Measurements from ENCODE around the gene ANGPT4. TPM values are rescaled to one million over a fixed set of nuclear protein-coding genes. Genes with fewer than 3 reads are reported as not detected.

Gene ANGPT4
- total RNA-seq, 4 donors from 2014 or later = 0.04 to 0.15 (median 0.10) TPM; not detected in 1

DNA sequence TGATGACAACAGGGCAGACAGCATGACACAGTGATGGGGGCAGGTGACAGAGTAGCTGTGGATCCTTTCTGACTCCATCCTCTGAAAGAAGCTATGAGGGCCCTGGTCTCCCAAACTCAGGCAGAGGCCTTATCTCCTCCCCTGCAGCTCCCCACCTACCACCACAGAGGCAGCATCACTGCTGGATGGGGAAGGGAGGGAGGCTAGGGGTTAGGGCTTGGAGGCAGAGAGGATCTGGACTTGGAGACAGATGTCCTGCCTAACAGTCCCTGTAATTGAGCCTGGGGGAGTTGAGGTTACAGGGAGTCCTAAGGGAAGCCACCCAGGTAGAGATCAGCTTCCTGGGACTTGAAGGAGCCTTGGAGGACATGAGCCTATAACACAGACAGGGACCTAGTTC, 44.7 kb downstream of the ANGPT4 start:
- in situ Hi-C loops (cut with MboI; ENCODE audit: low sequenced_read_pairs in 4 of 4) = no loop called here
- Histone ChIP-seq H3K36me3 (no peaks in the 10 kb centered on the region), H3K27me3 (peaks cover 0 to 5% (median 4%) of the 10 kb centered on the region in 3 donors), H3K27ac (no peak overlapping the region), H3K4me3 (no peak overlapping the region), H3K9me3 (no peaks in the 10 kb centered on the region), H3K4me1 (no peaks in the 10 kb centered on the region)
- no peak for DNase-seq
- ATAC-seq = no peak
- intact Hi-C loops (cut with DNase I; ENCODE audit: low total_unique reads) = no loop called here
- no peak for TF ChIP-seq POLR2A (IDR thresholded peaks at IDR 0.05)
- TF ChIP-seq, protein P1, sequence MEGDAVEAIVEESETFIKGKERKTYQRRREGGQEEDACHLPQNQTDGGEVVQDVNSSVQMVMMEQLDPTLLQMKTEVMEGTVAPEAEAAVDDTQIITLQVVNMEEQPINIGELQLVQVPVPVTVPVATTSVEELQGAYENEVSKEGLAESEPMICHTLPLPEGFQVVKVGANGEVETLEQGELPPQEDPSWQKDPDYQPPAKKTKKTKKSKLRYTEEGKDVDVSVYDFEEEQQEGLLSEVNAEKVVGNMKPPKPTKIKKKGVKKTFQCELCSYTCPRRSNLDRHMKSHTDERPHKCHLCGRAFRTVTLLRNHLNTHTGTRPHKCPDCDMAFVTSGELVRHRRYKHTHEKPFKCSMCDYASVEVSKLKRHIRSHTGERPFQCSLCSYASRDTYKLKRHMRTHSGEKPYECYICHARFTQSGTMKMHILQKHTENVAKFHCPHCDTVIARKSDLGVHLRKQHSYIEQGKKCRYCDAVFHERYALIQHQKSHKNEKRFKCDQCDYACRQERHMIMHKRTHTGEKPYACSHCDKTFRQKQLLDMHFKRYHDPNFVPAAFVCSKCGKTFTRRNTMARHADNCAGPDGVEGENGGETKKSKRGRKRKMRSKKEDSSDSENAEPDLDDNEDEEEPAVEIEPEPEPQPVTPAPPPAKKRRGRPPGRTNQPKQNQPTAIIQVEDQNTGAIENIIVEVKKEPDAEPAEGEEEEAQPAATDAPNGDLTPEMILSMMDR (IDR thresholded peaks at IDR 0.05 in 4 of 5, conservative IDR thresholded peaks at IDR 0.05 in 1 of 5) = no peak

DNA sequence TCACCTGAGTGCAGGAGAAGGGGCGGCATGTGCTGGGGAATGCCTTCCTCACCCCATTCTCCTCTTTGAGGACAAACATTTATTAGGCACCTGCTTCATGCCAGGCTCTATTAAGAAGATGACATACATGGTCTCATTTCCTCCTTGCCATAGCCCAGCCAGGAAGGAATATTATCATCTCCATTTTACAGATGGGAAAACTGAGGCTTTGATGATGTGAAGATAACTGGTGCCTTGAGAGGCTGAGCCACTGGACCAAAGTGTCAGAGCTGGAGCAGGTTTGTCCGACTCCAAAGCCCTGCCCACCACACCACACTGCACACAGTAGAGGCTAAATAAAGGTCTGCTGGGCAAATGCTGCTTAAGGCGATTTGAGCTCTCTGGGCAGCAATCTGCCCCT, 45.4 kb downstream of the ANGPT4 start:
- TF ChIP-seq POLR2A (IDR thresholded peaks at IDR 0.05) = no peak
- TF ChIP-seq, protein P1 (IDR thresholded peaks at IDR 0.05 in 4 of 5, conservative IDR thresholded peaks at IDR 0.05 in 1 of 5) = no peak
- no peaks in the 10 kb centered on the region for H3K9me3 ChIP-seq
- peaks cover 0 to 5% (median 4%) of the 10 kb centered on the region in 3 donors for H3K27me3 ChIP-seq
- DNase-seq (no peak), ATAC-seq (no peak)
- no peak overlapping the region for H3K4me3 ChIP-seq
- intact Hi-C loops (cut with DNase I; ENCODE audit: low total_unique reads) = no loop called here
- no peaks in the 10 kb centered on the region for H3K36me3 ChIP-seq
- in situ Hi-C loops (cut with MboI; ENCODE audit: low sequenced_read_pairs in 4 of 4) = no loop called here
- no peaks in the 10 kb centered on the region for H3K4me1 ChIP-seq
- no peak overlapping the region for H3K27ac ChIP-seq

DNA sequence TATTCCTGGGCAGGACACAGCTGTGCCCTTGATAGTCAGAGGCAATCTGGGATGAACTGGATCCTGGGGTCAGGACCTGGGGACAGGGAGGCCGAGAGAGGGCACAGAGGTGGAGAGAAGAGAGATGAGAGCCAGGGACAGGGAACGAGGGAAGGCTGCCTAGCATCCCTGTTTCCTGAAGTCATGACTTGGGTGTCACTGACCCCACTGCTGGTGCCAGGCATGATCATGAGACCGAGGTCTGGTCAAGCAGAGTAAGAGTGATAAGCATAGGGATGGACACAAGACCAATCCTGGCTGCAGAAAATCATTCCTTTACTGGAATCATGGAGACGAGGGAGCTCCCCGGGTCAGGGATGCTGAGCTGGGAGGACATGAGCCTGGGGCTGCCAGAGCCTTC, 46.5 kb downstream of the ANGPT4 start:
- DNase-seq (no peak), ATAC-seq (no peak)
- no peaks in the 10 kb centered on the region for H3K36me3 ChIP-seq
- TF ChIP-seq, protein P1 (IDR thresholded peaks at IDR 0.05 in 4 of 5, conservative IDR thresholded peaks at IDR 0.05 in 1 of 5) = no peak
- TF ChIP-seq POLR2A (IDR thresholded peaks at IDR 0.05) = no peak
- H3K9me3 ChIP-seq = no peaks in the 10 kb centered on the region
- no peaks in the 10 kb centered on the region for H3K4me1 ChIP-seq
- in situ Hi-C loops (cut with MboI; ENCODE audit: low sequenced_read_pairs in 4 of 4) (no loop called here), intact Hi-C loops (cut with DNase I; ENCODE audit: low total_unique reads) (no loop called here)
- peaks cover 0 to 5% (median 4%) of the 10 kb centered on the region in 3 donors for H3K27me3 ChIP-seq
- H3K27ac ChIP-seq = no peak overlapping the region
- no peak overlapping the region for H3K4me3 ChIP-seq

DNA sequence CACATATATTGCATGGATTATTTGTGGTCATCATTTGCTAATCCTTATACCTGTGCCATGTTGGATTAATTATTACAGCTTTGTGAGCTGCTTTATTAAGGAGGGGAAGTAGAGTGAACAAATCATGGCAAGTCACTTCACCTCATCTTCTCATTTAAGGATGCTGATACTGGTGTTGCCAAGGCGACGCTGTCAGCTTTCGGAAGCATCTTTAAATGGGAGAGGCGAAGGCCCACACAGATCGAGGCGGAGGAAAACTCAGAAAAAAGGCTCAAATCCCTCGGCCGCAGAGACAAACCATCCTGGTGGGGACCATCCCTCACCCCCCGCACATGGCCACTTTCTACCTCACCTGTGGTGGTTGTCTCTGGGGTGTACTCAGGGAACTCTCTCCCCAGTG, 47.9 kb downstream of the ANGPT4 start:
- DNase-seq (no peak), ATAC-seq (no peak)
- Histone ChIP-seq H3K9me3 (no peaks in the 10 kb centered on the region), H3K36me3 (no peaks in the 10 kb centered on the region), H3K27me3 (peaks cover 0 to 4% (median 3%) of the 10 kb centered on the region in 3 donors), H3K4me3 (no peak overlapping the region), H3K4me1 (no peaks in the 10 kb centered on the region), H3K27ac (no peak overlapping the region)
- no peak for TF ChIP-seq POLR2A (IDR thresholded peaks at IDR 0.05)
- TF ChIP-seq, protein P1 (IDR thresholded peaks at IDR 0.05 in 4 of 5, conservative IDR thresholded peaks at IDR 0.05 in 1 of 5) = no peak
- intact Hi-C loops (cut with DNase I; ENCODE audit: low total_unique reads) = no loop called here
- in situ Hi-C loops (cut with MboI; ENCODE audit: low sequenced_read_pairs in 4 of 4) = no loop called here

DNA sequence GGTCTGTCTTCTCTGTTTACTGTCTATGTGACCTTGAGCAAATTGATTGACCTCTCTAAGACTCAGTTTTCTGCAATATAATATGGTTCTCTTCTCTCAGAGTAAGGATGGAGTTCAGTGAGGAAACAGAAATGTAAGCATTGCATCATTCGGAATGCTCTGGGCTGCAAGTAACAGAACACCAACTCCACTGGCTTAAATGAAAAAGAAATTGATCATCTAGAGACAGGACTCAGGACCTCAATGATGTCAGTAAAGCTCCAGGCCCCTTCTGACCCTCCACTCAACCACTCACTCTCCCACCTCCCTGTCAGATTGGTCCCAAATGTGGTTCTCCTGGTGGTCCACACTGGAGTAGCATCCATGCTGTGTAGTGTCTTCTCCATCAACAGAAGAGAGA, 50.7 kb downstream of the ANGPT4 start:
- H3K9me3 ChIP-seq = no peaks in the 10 kb centered on the region
- H3K27ac ChIP-seq = no peak overlapping the region
- DNase-seq (no peak), ATAC-seq (no peak)
- TF ChIP-seq, protein P1 (IDR thresholded peaks at IDR 0.05 in 4 of 5, conservative IDR thresholded peaks at IDR 0.05 in 1 of 5) = no peak
- TF ChIP-seq POLR2A (IDR thresholded peaks at IDR 0.05) = no peak
- no peak overlapping the region for H3K4me3 ChIP-seq
- H3K27me3 ChIP-seq = no peaks in the 10 kb centered on the region
- intact Hi-C loops (cut with DNase I; ENCODE audit: low total_unique reads) (no loop called here), in situ Hi-C loops (cut with MboI; ENCODE audit: low sequenced_read_pairs in 4 of 4) (no loop called here)
- H3K4me1 ChIP-seq = no peaks in the 10 kb centered on the region
- H3K36me3 ChIP-seq = no peaks in the 10 kb centered on the region

Measured in gastrocnemius medialis (tissue), 4 donors.